Right cardiac atrium (tissue), 5 donors: ENCODE data around the gene TTC3. TPM values are rescaled to one million over a fixed set of nuclear protein-coding genes. Genes with fewer than 3 reads are reported as not detected.

ENCODE experiments used
- ATAC-seq, 2 donors: fragments of 200-7000 bp; cut with Tn5 transposase; one replicate each; pipeline versions ENCODE4 v1.8.0 to v1.9.1; 2020; ENCODE audit warnings: moderate library complexity in 2 of 2, mild to moderate bottlenecking in 1 of 2
- DNase-seq, 3 donors: peaks; one replicate each; pipeline ENCODE4 v3.0.0-alpha.2; 2020
- H3K27ac ChIP-seq: one replicate; pipeline ENCODE4 v1.5.1; 2013; ENCODE audit warnings: mild to moderate bottlenecking, low read length, control low read depth, moderate library complexity
- H3K27me3 ChIP-seq: one replicate; pipeline ENCODE4 v1.6.1; 2013; ENCODE audit not compliant: control insufficient read depth, insufficient read depth
- H3K4me1 ChIP-seq: one replicate; pipeline ENCODE4 v1.6.1; 2013; ENCODE audit warnings: low read length; ENCODE audit not compliant: control insufficient read depth, insufficient read depth
- H3K4me3 ChIP-seq: one replicate; pipeline ENCODE4 v1.5.1; 2013; ENCODE audit warnings: low read length, control low read depth
- H3K9me3 ChIP-seq: one replicate; pipeline ENCODE4 v1.6.1; 2013; ENCODE audit warnings: low read length; ENCODE audit not compliant: control insufficient read depth
- WGBS: extraction: QIAGEN DNeasy Blood & Tissue Kit; methylation state at CpG from one replicate; pipeline ENCODE4 v1.1.7; 2013; 5-methylcytosine and 5-hydroxymethylcytosine counted together
- intact Hi-C, 4 donors: fragments of 100-400 bp; cut with DNase I; formaldehyde crosslinking; loops; one replicate each; pipeline versions ENCODE4 v1.11.0 to v1.14.0; 2022 to 2023
- polyA plus RNA-seq: library from polyadenylated mRNA; stranded (reverse); fragments of 200-250 nt; gene quantifications from one replicate; pipeline ENCODE4 v1.2.3, GENCODE V29; 2013
- total RNA-seq, 4 donors: library from RNA; stranded (reverse); fragmentation: NEBNext Ultra II Directional; extraction: Animal tissue kit (Norgen Biotek cat#: 25700); gene quantifications; one replicate each; pipeline ENCODE4 v1.2.1, GENCODE V29; 2021
- donor health status: healthy with polysubstance abuse.
- donor health status: DM: no; HTN: yes; CAD: no.
- donor health status: DM: no; HTN: no; CAD: no.
- donor health status: DM: no; HTN: yes; CAD: no; lungs with severe emphysema.
- donor health status: DM: yes; HTN: yes; CAD: no.

Gene TTC3
- total and polyA plus RNA-seq, 5 donors, result 17.9 to 77.8 (median 66.0) TPM

GRCh38 chr21:37060296-37060695, 12.8 kb upstream of the TTC3 start:
- peak in 2 of 3 donors; percentile 37 to 52 for DNase-seq
- no peaks in the 10 kb centered on the region for H3K27me3 ChIP-seq
- H3K4me3 ChIP-seq, result no peak overlapping the region
- no peaks in the 10 kb centered on the region for H3K9me3 ChIP-seq
- intact Hi-C loops, result no loop called here
- no peak overlapping the region for H3K27ac ChIP-seq
- whole genome bisulfite sequencing, result 73% methylated on average over 1 of the region's 1 CpG
- no peaks in the 10 kb centered on the region for H3K4me1 ChIP-seq
- peak; percentile 84 to 86 for ATAC-seq

- intact Hi-C loops, result no loop called here
- ATAC-seq (no peak), DNase-seq (no peak)
- 68% methylated on average over 7 of the region's 7 CpGs for WGBS
- Histone ChIP-seq H3K9me3 (no peaks in the 10 kb centered on the region), H3K4me1 (no peaks in the 10 kb centered on the region), H3K27ac (no peak overlapping the region), H3K4me3 (no peak overlapping the region), H3K27me3 (no peaks in the 10 kb centered on the region)
These were observed 11.0 kb upstream of the TTC3 start for GRCh38 chr21:37061926-37062592.

GRCh38 chr21:37062593-37062935, 10.5 kb upstream of the TTC3 start:
- no peaks in the 10 kb centered on the region for H3K4me1 ChIP-seq
- H3K4me3 ChIP-seq, result no peak overlapping the region
- no peak overlapping the region for H3K27ac ChIP-seq
- intact Hi-C loops, result no loop called here
- no peak for ATAC-seq
- no peaks in the 10 kb centered on the region for H3K27me3 ChIP-seq
- WGBS, result 82% methylated on average over 6 of the region's 6 CpGs
- no peaks in the 10 kb centered on the region for H3K9me3 ChIP-seq
- no peak for DNase-seq

GRCh38 chr21:37063433-37063832, 9.6 kb upstream of the TTC3 start:
- Histone ChIP-seq H3K27ac (no peak overlapping the region), H3K9me3 (no peaks in the 10 kb centered on the region), H3K4me3 (no peak overlapping the region), H3K27me3 (no peaks in the 10 kb centered on the region), H3K4me1 (no peaks in the 10 kb centered on the region)
- no peak for ATAC-seq
- 52% methylated on average over 1 of the region's 1 CpG for WGBS
- DNase-seq, result no peak
- intact Hi-C loops, result no loop called here

- no peak for ATAC-seq
- intact Hi-C loops, result no loop called here
These were observed 8.2 kb upstream of the TTC3 start for GRCh38 chr21:37064841-37065240.

GRCh38 chr21:37065561-37066177, 7.4 kb upstream of the TTC3 start:
- Histone ChIP-seq H3K4me1 (no peaks in the 10 kb centered on the region), H3K9me3 (no peaks in the 10 kb centered on the region), H3K27me3 (no peaks in the 10 kb centered on the region), H3K27ac (no peak overlapping the region), H3K4me3 (no peak overlapping the region)
- intact Hi-C loops, result no loop called here
- ATAC-seq, result no peak
- 96% methylated on average over 9 of the region's 9 CpGs for WGBS
- DNase-seq, result peak in 1 of 3 donors; percentile 34

More at GRCh38 chr21:37064841-37065240, 8.2 kb upstream of the TTC3 start:
- DNase-seq, result no peak
- Histone ChIP-seq H3K4me1 (no peaks in the 10 kb centered on the region), H3K27me3 (no peaks in the 10 kb centered on the region), H3K27ac (no peak overlapping the region), H3K9me3 (no peaks in the 10 kb centered on the region), H3K4me3 (no peak overlapping the region)

- Histone ChIP-seq H3K9me3 (no peaks in the 10 kb centered on the region), H3K27me3 (no peaks in the 10 kb centered on the region), H3K4me1 (peaks cover 3% of the 10 kb centered on the region), H3K27ac (peak overlapping the region; percentile 86), H3K4me3 (peak overlapping the region; percentile 56)
- ATAC-seq (peak; percentile 41 to 51), DNase-seq (peak; percentile 79 to 84 (median 80))
- 18% methylated on average over 12 of the region's 12 CpGs for WGBS
- intact Hi-C loops, result no loop called here
These were observed 1.3 kb upstream of the TTC3 start for GRCh38 chr21:37071561-37072273.

GRCh38 chr21:37072274-37072987, 623 bp upstream of the TTC3 start:
- Histone ChIP-seq H3K4me1 (peaks cover 3% of the 10 kb centered on the region), H3K27me3 (no peaks in the 10 kb centered on the region), H3K27ac (peak overlapping the region; percentile 86), H3K4me3 (peak overlapping the region; percentile 56), H3K9me3 (no peaks in the 10 kb centered on the region)
- WGBS, result under 1% methylated on average over 54 of the region's 54 CpGs
- peak; percentile 85 for ATAC-seq
- DNase-seq, result peak; percentile 86 to 94 (median 90)
- intact Hi-C loops, result no loop called here

- ATAC-seq (peak; percentile 31 to 41), DNase-seq (peak; percentile 64 to 87 (median 86))
- Histone ChIP-seq H3K27me3 (no peaks in the 10 kb centered on the region), H3K27ac (peak overlapping the region; percentile 63), H3K4me1 (peaks cover 3% of the 10 kb centered on the region), H3K9me3 (no peaks in the 10 kb centered on the region), H3K4me3 (peak overlapping the region; percentile 46)
- intact Hi-C loops, result no loop called here
- WGBS, result under 1% methylated on average over 70 of the region's 70 CpGs
These were observed 553 bp downstream of the TTC3 start for GRCh38 chr21:37073417-37074196.

GRCh38 chr21:37074197-37074510, 1.1 kb downstream of the TTC3 start:
- H3K4me3 ChIP-seq, result peak overlapping the region; percentile 46
- no peak for DNase-seq
- peak in 1 of 2 donors; percentile 4 for ATAC-seq
- H3K27ac ChIP-seq, result peak overlapping the region; percentile 63
- H3K27me3 ChIP-seq, result no peaks in the 10 kb centered on the region
- peaks cover 3% of the 10 kb centered on the region for H3K4me1 ChIP-seq
- WGBS, result 2% methylated on average over 13 of the region's 13 CpGs
- H3K9me3 ChIP-seq, result no peaks in the 10 kb centered on the region
- intact Hi-C loops, result no loop called here
